Neural cell (in vitro differentiated cells): Measurements from ENCODE around the gene SOS1. TPM values are rescaled to one million over a fixed set of nuclear protein-coding genes. Genes with fewer than 3 reads are reported as not detected.

Experiments used
- H2AFZ ChIP-seq: fragments of 200-600, 300-800 bp; sonication (generic), shearing (Covaris generic); 2 replicates; pipeline ENCODE4 v1.6.0; 2014; ENCODE audit warnings: low read depth, mild to moderate bottlenecking, antibody characterized with exemption, low read length, moderate library complexity
- H3F3A ChIP-seq: fragments of 200-600 bp; shearing (Covaris generic); 2 replicates; pipeline ENCODE4 v1.6.1; 2016; ENCODE audit warnings: mild to moderate bottlenecking, moderate library complexity, mixed read lengths, antibody characterized with exemption, low read length; ENCODE audit not compliant: insufficient read depth, poor library complexity, severe bottlenecking
- H3K27ac ChIP-seq: fragments of 200-600, 300-800 bp; sonication (generic), shearing (Covaris generic); 2 replicates; pipeline ENCODE4 v1.5.1; 2014; ENCODE audit warnings: mild to moderate bottlenecking, low read length, moderate library complexity
- H3K27me3 ChIP-seq: fragments of 300-800, 200-600 bp; sonication (generic), shearing (Covaris generic); 2 replicates; pipeline ENCODE4 v1.6.0; 2014; ENCODE audit warnings: mild to moderate bottlenecking, low read depth, low read length, moderate library complexity; ENCODE audit not compliant: insufficient read depth
- H3K36me3 ChIP-seq: fragments of 300-800, 200-600 bp; sonication (generic), shearing (Covaris generic); 2 replicates; pipeline ENCODE4 v1.5.1; 2014; ENCODE audit warnings: mild to moderate bottlenecking, antibody characterized with exemption, low read length, moderate library complexity; ENCODE audit not compliant: insufficient read depth
- H3K4me2 ChIP-seq: fragments of 300-800, 200-600 bp; sonication (generic), shearing (Covaris generic); 2 replicates; pipeline ENCODE4 v1.6.0; 2014; ENCODE audit warnings: mild to moderate bottlenecking, low read length
- H3K4me3 ChIP-seq: fragments of 300-800, 200-600 bp; sonication (generic), shearing (Covaris generic); 2 replicates; pipeline ENCODE4 v1.5.1; 2014; ENCODE audit warnings: mild to moderate bottlenecking, low read length, moderate library complexity
- H3K79me2 ChIP-seq: fragments of 200-600 bp; shearing (Covaris generic); replicated peaks from 2 replicates; pipeline ENCODE4 v1.6.0; 2014; ENCODE audit warnings: mild to moderate bottlenecking, low read length, moderate library complexity; ENCODE audit not compliant: insufficient read depth
- H3K9ac ChIP-seq: fragments of 300-800, 200-600 bp; sonication (generic), shearing (Covaris generic); 2 replicates; pipeline ENCODE4 v1.6.1; 2016; ENCODE audit warnings: mild to moderate bottlenecking, low read length, mixed read lengths
- H3K9me2 ChIP-seq: fragments of 200-600 bp; shearing (Covaris generic); 2 replicates; pipeline ENCODE4 v1.6.1; 2016; ENCODE audit warnings: mild to moderate bottlenecking, low read length, mixed read lengths; ENCODE audit not compliant: insufficient read depth
- H3K9me3 ChIP-seq: fragments of 200-600, 300-800 bp; sonication (generic), shearing (Covaris generic); 2 replicates; pipeline ENCODE4 v1.6.1; 2016; ENCODE audit warnings: mild to moderate bottlenecking, mixed run types, low read length, moderate library complexity, mixed read lengths
- H4K20me1 ChIP-seq: fragments of 200-600 bp; shearing (Covaris generic); 2 replicates; pipeline ENCODE4 v1.6.1; 2016; ENCODE audit warnings: mild to moderate bottlenecking, mixed run types; ENCODE audit not compliant: insufficient read depth
- CTCF ChIP-seq: fragments of 450-650 bp; IDR thresholded peaks from 2 replicates; pipeline ENCODE4 v1.5.1; 2014; ENCODE audit warnings: antibody characterized with exemption, mild to moderate bottlenecking, moderate library complexity; ENCODE audit not compliant: poor library complexity, severe bottlenecking
- EP300 ChIP-seq: fragments of 450-650 bp; conservative IDR thresholded peaks from 2 replicates; pipeline ENCODE4 v1.6.1; 2014; ENCODE audit warnings: antibody characterized with exemption, mild to moderate bottlenecking, moderate library complexity; ENCODE audit not compliant: poor library complexity, severe bottlenecking
- EZH2 ChIP-seq: fragments of 200-600, 300-800 bp; shearing (Covaris generic), sonication (generic); IDR thresholded peaks from 2 replicates; pipeline ENCODE4 v1.6.1; 2014; ENCODE audit warnings: antibody characterized with exemption, low read length, borderline replicate concordance, mild to moderate bottlenecking; ENCODE audit not compliant: insufficient read depth, poor library complexity, severe bottlenecking
- MXI1 ChIP-seq: fragments of 450-650 bp; conservative IDR thresholded peaks from 2 replicates; pipeline ENCODE4 v1.6.1; 2014; ENCODE audit warnings: antibody characterized with exemption, mild to moderate bottlenecking; ENCODE audit not compliant: poor library complexity, severe bottlenecking
- POLR2AphosphoS5 ChIP-seq: IDR thresholded peaks from 2 replicates; pipeline ENCODE4 v1.6.1; 2012
- RAD21 ChIP-seq: fragments of 450-650 bp; conservative IDR thresholded peaks from 2 replicates; pipeline ENCODE4 v1.6.1; 2014; ENCODE audit warnings: antibody characterized with exemption, mild to moderate bottlenecking, moderate library complexity
- REST ChIP-seq: IDR thresholded peaks from 2 replicates; pipeline ENCODE4 v1.6.1; 2012; ENCODE audit warnings: borderline replicate concordance
- SMC3 ChIP-seq: fragments of 450-650 bp; conservative IDR thresholded peaks from 2 replicates; pipeline ENCODE4 v1.6.1; 2014; ENCODE audit warnings: antibody characterized with exemption, mild to moderate bottlenecking, moderate library complexity; ENCODE audit not compliant: poor library complexity
- TAF1 ChIP-seq: IDR thresholded peaks from 2 replicates; pipeline ENCODE4 v1.6.1; 2012; ENCODE audit warnings: low read depth
- polyA plus RNA-seq: library from polyadenylated mRNA; depleted of rRNA; stranded (reverse); fragments of >200 nt; gene quantifications from 2 replicates; pipeline ENCODE4 v1.2.3, GENCODE V29; 2014

Gene SOS1
- polyA plus RNA-seq, 1 donor from 2014 or later: 19.0 TPM

- Histone ChIP-seq H3K4me2 (no peak overlapping the region), H4K20me1 (no peaks in the 10 kb centered on the region), H3K79me2 (no peaks in the 10 kb centered on the region), H3K9me2 (no peaks in the 10 kb centered on the region), H3K27me3 (no peaks in the 10 kb centered on the region), H3K4me3 (no peak overlapping the region), H3K9ac (no peak overlapping the region), H3F3A (no peaks in the 10 kb centered on the region), H3K9me3 (no peaks in the 10 kb centered on the region), H3K36me3 (no peaks in the 10 kb centered on the region), H2AFZ (no peak overlapping the region), H3K27ac (no peak overlapping the region)
- TF ChIP-seq SMC3 (no peak), TAF1 (no peak), REST (no peak), RAD21 (no peak), EP300 (no peak), POLR2AphosphoS5 (no peak), CTCF (no peak), MXI1 (no peak), EZH2 (no peak)
These were observed 186.1 kb downstream of the SOS1 start for GRCh38 chr2:38934742-38935141.

GRCh38 chr2:38933653-38934052 lies 187.2 kb downstream of the SOS1 start:
- Histone ChIP-seq H2AFZ (no peak overlapping the region), H3K79me2 (no peaks in the 10 kb centered on the region), H3K27ac (no peak overlapping the region)

More at GRCh38 chr2:38933653-38934052, 187.2 kb downstream of the SOS1 start:
- Histone ChIP-seq H3K36me3 (no peaks in the 10 kb centered on the region), H3K27me3 (no peaks in the 10 kb centered on the region), H3K4me3 (no peak overlapping the region), H3K4me2 (no peak overlapping the region), H3K9me3 (no peaks in the 10 kb centered on the region), H3K9me2 (no peaks in the 10 kb centered on the region), H3F3A (no peaks in the 10 kb centered on the region), H3K9ac (no peak overlapping the region), H4K20me1 (no peaks in the 10 kb centered on the region)
- TF ChIP-seq MXI1 (no peak), EP300 (no peak), REST (no peak), POLR2AphosphoS5 (no peak), CTCF (no peak), RAD21 (no peak), EZH2 (no peak), SMC3 (no peak), TAF1 (no peak)
